ENCODE results near the gene SEMA3F. TPM values are rescaled to one million over a fixed set of nuclear protein-coding genes. Genes with fewer than 3 reads are reported as not detected.
"Not testable (repeated sequence)": the region's sequence is repeated elsewhere in the genome, so short reads cannot be mapped to it uniquely, and the experiment has no call there.

SEMA3F gene
- total RNA-seq, 6 experiments from 2014 or later, result 20.5 to 35.6 (median 22.8) TPM

- TF ChIP-seq CTCF (IDR thresholded peaks at IDR 0.05), result no peak
- no peak for DNase-seq
- H3K27me3 Mint-ChIP-seq (ENCODE audit: insufficient read depth), result peaks cover 18% of the 10 kb centered on the region
- no peak overlapping the region for H3K4me3 Mint-ChIP-seq
- 0 out of 2 replicates have a peak, but pooled peaks cover 5% of the 10 kb centered on the region for H3K4me1 Mint-ChIP-seq (ENCODE audit: low read depth)
- no peak overlapping the region for H3K27ac Mint-ChIP-seq
- H3K9me3 Mint-ChIP-seq, result no peaks in the 10 kb centered on the region
- H3K36me3 Mint-ChIP-seq (ENCODE audit: low read depth), result no peaks in the 10 kb centered on the region
Measured at GRCh38 chr3:50208677-50209344, 53.7 kb downstream of the SEMA3F start.

DNA sequence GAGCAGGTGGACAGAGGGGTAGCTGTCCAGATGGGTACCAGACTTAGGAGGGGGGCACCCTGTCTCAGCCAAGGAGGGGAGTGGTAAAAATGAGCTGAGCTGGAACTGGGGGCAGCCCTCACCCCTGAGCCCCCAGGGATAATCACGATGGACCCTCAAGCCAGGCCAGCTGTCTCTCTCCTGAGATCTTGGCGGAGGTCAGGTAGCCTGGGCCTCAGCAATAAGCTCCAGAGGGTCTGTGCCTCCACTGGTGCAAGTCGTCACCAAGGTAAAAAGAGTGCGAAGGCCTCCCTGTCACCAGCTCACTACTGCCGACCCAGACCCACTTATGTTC, 55.0 kb downstream of the SEMA3F start:
- TF ChIP-seq CTCF (IDR thresholded peaks at IDR 0.05), result no peak
- Mint-ChIP-seq H3K4me3 (no peak overlapping the region), H3K36me3 (ENCODE audit: low read depth) (no peaks in the 10 kb centered on the region), H3K27me3 (ENCODE audit: insufficient read depth) (peaks cover 22% of the 10 kb centered on the region), H3K27ac (no peak overlapping the region), H3K4me1 (ENCODE audit: low read depth) (no peaks in the 10 kb centered on the region), H3K9me3 (no peaks in the 10 kb centered on the region)
- no peak for DNase-seq

DNA sequence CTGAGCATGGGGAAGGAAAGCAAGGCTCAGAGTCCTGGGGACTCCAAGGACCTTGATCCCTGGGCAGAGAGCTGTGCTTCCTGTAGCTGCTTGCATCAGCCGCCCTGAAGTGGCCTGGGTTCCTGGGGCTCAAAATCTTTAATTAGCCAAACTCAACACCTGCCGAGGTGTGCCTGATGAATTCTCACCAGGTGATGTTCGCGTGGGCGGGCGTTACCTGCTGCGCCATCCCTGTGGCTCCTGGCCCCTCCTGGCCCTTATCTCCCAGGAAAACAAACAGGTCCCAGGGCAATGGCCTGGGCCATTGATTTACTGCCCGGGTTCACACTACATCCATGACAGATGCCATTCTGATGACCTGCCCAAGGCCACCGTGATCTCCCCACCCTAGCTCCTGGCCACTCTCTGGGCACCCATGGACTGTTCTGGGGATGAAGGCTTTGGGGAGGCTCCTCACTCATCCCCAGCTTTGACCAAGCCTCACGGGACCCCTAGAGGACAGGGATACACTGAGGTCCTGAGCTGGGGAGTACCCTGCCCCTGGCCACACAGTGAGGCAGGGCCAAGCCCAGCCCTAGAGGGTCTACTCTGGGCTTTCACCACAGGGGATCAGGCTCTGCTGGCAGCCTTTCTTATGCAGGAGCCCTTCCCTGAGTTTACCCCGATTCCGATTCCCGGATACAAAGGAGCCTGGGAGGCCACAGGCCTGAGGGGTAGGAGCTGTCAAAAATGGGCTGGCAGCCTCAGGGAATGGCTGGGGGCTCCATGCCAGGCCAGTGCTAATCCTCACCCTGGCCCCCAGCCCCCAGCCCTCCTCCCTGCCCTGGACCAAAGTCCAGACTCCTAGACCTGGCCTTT, 55.6 kb downstream of the SEMA3F start:
- Mint-ChIP-seq H3K27me3 (ENCODE audit: insufficient read depth) (peaks cover 23% of the 10 kb centered on the region), H3K9me3 (no peaks in the 10 kb centered on the region), H3K36me3 (ENCODE audit: low read depth) (no peaks in the 10 kb centered on the region), H3K4me1 (ENCODE audit: low read depth) (no peaks in the 10 kb centered on the region), H3K4me3 (no peak overlapping the region), H3K27ac (no peak overlapping the region)
- no peak for DNase-seq
- TF ChIP-seq CTCF (IDR thresholded peaks at IDR 0.05), result no peak

- not testable (repeated sequence) for H3K36me3 Mint-ChIP-seq (ENCODE audit: low read depth); DNase-seq; H3K9me3 Mint-ChIP-seq; H3K4me1 Mint-ChIP-seq (ENCODE audit: low read depth); H3K27ac Mint-ChIP-seq; H3K4me3 Mint-ChIP-seq
- H3K27me3 Mint-ChIP-seq (ENCODE audit: insufficient read depth), result peaks cover 22% of the 10 kb centered on the region
Measured at GRCh38 chr3:50211368-50211717, 56.2 kb downstream of the SEMA3F start.

- H3K27me3 Mint-ChIP-seq (ENCODE audit: insufficient read depth), result peaks cover 17% of the 10 kb centered on the region
- no peak overlapping the region for H3K4me3 Mint-ChIP-seq
- no peak overlapping the region for H3K27ac Mint-ChIP-seq
- TF ChIP-seq CTCF (IDR thresholded peaks at IDR 0.05), result no peak
- no peaks in the 10 kb centered on the region for H3K9me3 Mint-ChIP-seq
- no peak for DNase-seq
- no peaks in the 10 kb centered on the region for H3K36me3 Mint-ChIP-seq (ENCODE audit: low read depth)
- no peaks in the 10 kb centered on the region for H3K4me1 Mint-ChIP-seq (ENCODE audit: low read depth)
Measured at GRCh38 chr3:50211930-50212329, 56.8 kb downstream of the SEMA3F start.

- Mint-ChIP-seq H3K27me3 (ENCODE audit: insufficient read depth) (peaks cover 17% of the 10 kb centered on the region), H3K27ac (no peak overlapping the region), H3K36me3 (ENCODE audit: low read depth) (no peaks in the 10 kb centered on the region), H3K9me3 (no peaks in the 10 kb centered on the region), H3K4me3 (no peak overlapping the region), H3K4me1 (ENCODE audit: low read depth) (no peaks in the 10 kb centered on the region)
- TF ChIP-seq CTCF (IDR thresholded peaks at IDR 0.05), result peak; percentile 38; the same call in 1 of the 2 replicates
- no peak for DNase-seq
Measured at GRCh38 chr3:50212502-50212901, 57.4 kb downstream of the SEMA3F start.

Data from HFFc6 (cell line).